ENCODE data around the gene WDR6.

DNA sequence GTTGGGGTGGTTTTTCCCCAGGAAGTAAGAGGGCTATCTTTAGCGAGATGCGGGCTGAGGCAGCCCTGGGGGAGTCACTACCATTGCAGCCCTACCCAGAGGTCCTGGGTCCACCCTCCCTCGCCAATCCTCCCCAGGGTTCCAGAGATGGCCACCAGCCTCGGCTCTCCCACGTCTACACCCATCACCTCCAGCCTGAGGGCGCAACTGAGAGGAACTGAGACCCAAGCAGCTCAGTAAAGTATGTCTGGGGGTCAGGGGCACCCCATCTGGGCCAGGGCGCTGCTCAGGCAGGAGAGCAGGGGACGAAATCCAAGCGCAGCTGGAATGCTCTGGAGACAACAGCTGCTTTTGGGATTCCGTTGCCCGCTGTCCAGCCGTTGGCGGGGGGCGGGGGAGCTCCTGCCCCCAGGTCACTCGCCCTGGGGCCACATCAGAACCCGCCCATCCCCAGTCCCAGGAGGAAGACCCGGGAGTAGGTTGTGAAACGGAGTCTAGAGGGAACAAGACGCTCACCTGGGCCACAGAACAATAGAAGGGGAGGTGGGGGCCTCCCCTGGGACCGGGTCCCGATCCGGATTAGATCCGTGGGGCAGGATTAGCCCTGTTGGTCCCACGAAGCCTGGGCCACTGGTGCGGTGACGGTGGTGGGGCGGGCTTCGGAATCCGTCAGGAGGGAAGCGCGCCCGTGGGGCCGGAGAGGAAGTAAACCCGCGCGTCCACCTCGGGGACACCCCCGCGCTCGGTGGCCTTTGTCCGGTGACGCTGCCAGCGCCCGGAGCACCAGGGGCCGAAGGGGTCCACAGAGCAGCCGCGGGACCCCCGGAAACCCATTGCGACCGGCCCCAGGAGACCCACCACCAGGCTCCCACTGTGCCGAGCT lies 13.4 kb downstream of the WDR6 start:
- TF ChIP-seq, protein P1, sequence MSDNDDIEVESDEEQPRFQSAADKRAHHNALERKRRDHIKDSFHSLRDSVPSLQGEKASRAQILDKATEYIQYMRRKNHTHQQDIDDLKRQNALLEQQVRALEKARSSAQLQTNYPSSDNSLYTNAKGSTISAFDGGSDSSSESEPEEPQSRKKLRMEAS (IDR thresholded peaks at IDR 0.05) = no peak; the same call in 1 of the 2 replicates
- TF ChIP-seq, protein P2, sequence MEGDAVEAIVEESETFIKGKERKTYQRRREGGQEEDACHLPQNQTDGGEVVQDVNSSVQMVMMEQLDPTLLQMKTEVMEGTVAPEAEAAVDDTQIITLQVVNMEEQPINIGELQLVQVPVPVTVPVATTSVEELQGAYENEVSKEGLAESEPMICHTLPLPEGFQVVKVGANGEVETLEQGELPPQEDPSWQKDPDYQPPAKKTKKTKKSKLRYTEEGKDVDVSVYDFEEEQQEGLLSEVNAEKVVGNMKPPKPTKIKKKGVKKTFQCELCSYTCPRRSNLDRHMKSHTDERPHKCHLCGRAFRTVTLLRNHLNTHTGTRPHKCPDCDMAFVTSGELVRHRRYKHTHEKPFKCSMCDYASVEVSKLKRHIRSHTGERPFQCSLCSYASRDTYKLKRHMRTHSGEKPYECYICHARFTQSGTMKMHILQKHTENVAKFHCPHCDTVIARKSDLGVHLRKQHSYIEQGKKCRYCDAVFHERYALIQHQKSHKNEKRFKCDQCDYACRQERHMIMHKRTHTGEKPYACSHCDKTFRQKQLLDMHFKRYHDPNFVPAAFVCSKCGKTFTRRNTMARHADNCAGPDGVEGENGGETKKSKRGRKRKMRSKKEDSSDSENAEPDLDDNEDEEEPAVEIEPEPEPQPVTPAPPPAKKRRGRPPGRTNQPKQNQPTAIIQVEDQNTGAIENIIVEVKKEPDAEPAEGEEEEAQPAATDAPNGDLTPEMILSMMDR (IDR thresholded peaks at IDR 0.05) = no peak
- TF ChIP-seq HOXA7 (CRISPR knock-in tag; IDR thresholded peaks at IDR 0.05) (no peak), EP300 (IDR thresholded peaks at IDR 0.05) (no peak), POLR2A (IDR thresholded peaks at IDR 0.05; ENCODE audit: low read length) (no peak)
